ENCODE measurements around the gene CAB39L.

GRCh38 chr13:49354719-49355118, 89.1 kb downstream of the CAB39L start:
- TF ChIP-seq ARID2 (CRISPR knock-in tag; IDR thresholded peaks at IDR 0.05; ENCODE audit: borderline replicate concordance) (no peak), SIN3A (IDR thresholded peaks at IDR 0.05; ENCODE audit: borderline replicate concordance, low read depth, low read length) (no peak), ZFY (CRISPR knock-in tag; IDR thresholded peaks at IDR 0.05) (no peak), TCF7L2 (IDR thresholded peaks at IDR 0.05; ENCODE audit: low read depth, low read length) (no peak), MEIS1 (CRISPR knock-in tag; IDR thresholded peaks at IDR 0.05; ENCODE audit: borderline replicate concordance) (no peak), CTCF (CRISPR knock-in tag; IDR thresholded peaks at IDR 0.05) (no peak), FOXJ3 (CRISPR knock-in tag; IDR thresholded peaks at IDR 0.05; ENCODE audit: borderline replicate concordance) (no peak), CBFB (CRISPR knock-in tag; IDR thresholded peaks at IDR 0.05) (no peak), ZNF17 (CRISPR knock-in tag; IDR thresholded peaks at IDR 0.05) (no peak)

Data from HepG2 (cell line).